ENCODE measurements around the gene CLN6. TPM values are rescaled to one million over a fixed set of nuclear protein-coding genes. Genes with fewer than 3 reads are reported as not detected.

Gene CLN6
- total RNA-seq, 1 donor from 2014 or later, result 18.0 TPM

DNA sequence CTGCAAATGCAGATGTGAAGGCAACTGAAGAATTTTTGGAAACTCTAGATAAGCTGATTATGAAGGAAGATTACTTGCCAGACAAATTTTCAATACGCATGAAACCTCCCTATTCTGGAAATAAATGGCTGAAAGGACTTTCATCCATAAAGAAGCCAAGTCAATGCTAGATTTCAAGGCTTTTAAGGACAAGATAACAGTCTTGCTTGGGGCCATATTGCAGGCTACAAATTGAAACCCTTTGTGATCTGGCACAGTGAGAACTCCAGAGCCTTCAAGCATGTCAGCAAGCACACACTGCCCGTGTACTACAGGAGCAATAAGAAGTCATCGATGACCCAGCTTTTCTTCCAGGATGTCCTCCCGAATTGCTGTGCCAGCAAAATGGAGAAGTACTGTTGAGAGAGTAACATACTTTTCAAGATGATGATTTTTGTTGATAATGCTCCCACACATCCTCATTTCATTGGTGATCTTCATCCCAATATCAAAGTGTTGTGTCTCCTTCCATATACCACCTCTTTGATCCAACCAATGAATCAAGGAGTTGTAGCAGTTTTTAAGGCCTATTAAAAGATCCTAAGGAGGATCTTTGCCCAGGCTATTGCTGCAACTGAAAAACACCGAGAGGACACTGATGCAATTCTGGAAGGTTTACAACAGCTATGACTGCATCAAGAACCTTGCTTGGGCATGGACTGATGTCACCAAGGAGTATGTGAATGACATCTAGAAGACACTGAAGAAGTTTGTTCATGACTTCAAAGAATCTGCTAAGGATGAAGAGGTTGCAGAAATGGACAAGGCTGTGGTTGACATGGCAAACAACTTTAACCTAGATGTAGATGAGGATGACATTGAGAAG, 44.7 kb downstream of the CLN6 start:
- H3K4me1 Mint-ChIP-seq (ENCODE audit: low read depth), result peaks cover 40% of the 10 kb centered on the region
- DNase-seq (ENCODE audit: low spot score), result no peak
- no peak overlapping the region for H3K27ac Mint-ChIP-seq (ENCODE audit: unreplicated experiment)
- H3K36me3 Mint-ChIP-seq (ENCODE audit: low read depth), result peaks cover 26% of the 10 kb centered on the region
- no peak overlapping the region for H3K4me3 Mint-ChIP-seq (ENCODE audit: unreplicated experiment)
- TF ChIP-seq, protein P1, sequence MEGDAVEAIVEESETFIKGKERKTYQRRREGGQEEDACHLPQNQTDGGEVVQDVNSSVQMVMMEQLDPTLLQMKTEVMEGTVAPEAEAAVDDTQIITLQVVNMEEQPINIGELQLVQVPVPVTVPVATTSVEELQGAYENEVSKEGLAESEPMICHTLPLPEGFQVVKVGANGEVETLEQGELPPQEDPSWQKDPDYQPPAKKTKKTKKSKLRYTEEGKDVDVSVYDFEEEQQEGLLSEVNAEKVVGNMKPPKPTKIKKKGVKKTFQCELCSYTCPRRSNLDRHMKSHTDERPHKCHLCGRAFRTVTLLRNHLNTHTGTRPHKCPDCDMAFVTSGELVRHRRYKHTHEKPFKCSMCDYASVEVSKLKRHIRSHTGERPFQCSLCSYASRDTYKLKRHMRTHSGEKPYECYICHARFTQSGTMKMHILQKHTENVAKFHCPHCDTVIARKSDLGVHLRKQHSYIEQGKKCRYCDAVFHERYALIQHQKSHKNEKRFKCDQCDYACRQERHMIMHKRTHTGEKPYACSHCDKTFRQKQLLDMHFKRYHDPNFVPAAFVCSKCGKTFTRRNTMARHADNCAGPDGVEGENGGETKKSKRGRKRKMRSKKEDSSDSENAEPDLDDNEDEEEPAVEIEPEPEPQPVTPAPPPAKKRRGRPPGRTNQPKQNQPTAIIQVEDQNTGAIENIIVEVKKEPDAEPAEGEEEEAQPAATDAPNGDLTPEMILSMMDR (IDR thresholded peaks at IDR 0.05), result no peak
- no peaks in the 10 kb centered on the region for H3K27me3 Mint-ChIP-seq (ENCODE audit: low read depth)
- no peaks in the 10 kb centered on the region for H3K9me3 Mint-ChIP-seq (ENCODE audit: low read depth)

DNA sequence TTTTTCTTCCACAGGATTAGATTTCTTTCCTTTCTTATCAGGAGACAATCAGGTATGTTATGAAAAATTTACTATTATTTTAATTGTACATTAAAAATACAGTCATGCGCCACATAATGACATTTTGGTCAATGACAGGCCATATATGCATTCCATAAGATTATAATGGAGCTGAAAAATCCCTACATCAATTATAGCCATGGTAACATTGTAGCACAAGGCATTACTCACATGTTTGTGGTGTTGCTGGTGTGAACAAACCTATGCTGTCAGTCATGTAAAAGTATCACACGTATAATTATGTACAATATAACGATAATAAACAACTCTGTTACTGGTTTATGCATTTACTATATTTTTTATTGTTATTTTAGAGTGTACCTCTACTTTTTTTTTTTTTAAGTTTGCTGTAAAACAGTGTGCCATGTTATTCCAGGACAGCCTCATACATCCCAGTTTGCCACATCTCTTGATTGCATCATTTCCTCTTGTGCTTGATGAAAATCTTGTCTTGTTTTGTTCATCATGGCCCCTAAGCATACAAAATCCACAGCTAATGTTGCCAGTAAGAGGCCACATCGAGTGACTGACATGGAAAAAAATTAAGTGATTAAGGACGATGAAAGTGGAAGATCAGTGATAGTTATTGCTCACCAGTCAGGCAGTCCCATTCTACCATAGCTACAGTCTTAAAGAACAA, 45.8 kb downstream of the CLN6 start:
- H3K27ac Mint-ChIP-seq (ENCODE audit: unreplicated experiment), result peak overlapping the region; percentile 60
- H3K4me3 Mint-ChIP-seq (ENCODE audit: unreplicated experiment), result no peak overlapping the region
- DNase-seq (ENCODE audit: low spot score), result no peak
- H3K9me3 Mint-ChIP-seq (ENCODE audit: low read depth), result no peaks in the 10 kb centered on the region
- H3K4me1 Mint-ChIP-seq (ENCODE audit: low read depth), result peaks cover 39% of the 10 kb centered on the region
- peaks cover 23% of the 10 kb centered on the region for H3K36me3 Mint-ChIP-seq (ENCODE audit: low read depth)
- TF ChIP-seq, protein P1 (IDR thresholded peaks at IDR 0.05), result no peak
- no peaks in the 10 kb centered on the region for H3K27me3 Mint-ChIP-seq (ENCODE audit: low read depth)

DNA sequence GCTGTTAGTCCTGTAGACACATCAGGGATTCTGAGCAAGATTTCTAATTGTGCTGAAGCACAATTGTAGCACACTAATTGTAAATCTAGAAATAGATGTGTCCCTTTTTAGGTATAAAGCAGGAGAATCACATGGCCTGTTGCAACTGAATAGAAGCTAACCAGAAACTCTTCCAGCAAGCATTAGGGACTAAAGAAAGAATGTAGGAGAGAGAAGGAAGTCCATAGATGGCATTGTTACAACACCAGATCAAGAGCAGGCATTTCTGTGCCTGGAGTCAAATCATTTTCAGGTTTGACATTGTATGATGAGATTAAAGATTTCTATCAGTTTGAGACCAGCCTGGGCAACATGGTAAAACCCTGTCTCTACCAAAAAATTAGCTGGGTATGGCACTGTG, 51.8 kb downstream of the CLN6 start:
- H3K4me1 Mint-ChIP-seq (ENCODE audit: low read depth), result peaks cover 17% of the 10 kb centered on the region
- H3K36me3 Mint-ChIP-seq (ENCODE audit: low read depth), result peaks cover 18% of the 10 kb centered on the region
- H3K27ac Mint-ChIP-seq (ENCODE audit: unreplicated experiment), result peak overlapping the region; percentile 18
- no peak for DNase-seq (ENCODE audit: low spot score)
- TF ChIP-seq, protein P1 (IDR thresholded peaks at IDR 0.05), result no peak
- no peaks in the 10 kb centered on the region for H3K27me3 Mint-ChIP-seq (ENCODE audit: low read depth)
- H3K4me3 Mint-ChIP-seq (ENCODE audit: unreplicated experiment), result no peak overlapping the region
- no peaks in the 10 kb centered on the region for H3K9me3 Mint-ChIP-seq (ENCODE audit: low read depth)

DNA sequence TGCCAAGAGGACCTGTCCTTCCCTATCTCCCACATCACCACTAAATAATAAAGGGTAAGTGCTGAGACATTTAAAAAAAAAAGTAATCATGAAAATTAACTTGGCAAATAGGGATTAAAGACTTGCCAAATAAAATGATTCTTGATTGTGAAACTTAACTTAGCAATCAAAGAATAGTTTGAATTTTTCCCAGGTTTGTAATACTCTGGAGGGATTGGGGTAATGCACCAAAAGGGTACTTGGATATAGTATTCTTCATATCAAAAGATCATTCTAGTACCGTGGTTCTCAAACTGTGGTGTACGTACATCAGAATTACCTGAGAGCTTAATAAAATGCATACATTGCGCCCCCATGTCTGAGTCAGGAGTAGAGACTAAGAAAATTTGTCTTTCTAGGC, 52.9 kb downstream of the CLN6 start:
- Mint-ChIP-seq H3K4me3 (ENCODE audit: unreplicated experiment) (no peak overlapping the region), H3K9me3 (ENCODE audit: low read depth) (no peaks in the 10 kb centered on the region), H3K4me1 (ENCODE audit: low read depth) (peaks cover 17% of the 10 kb centered on the region), H3K36me3 (ENCODE audit: low read depth) (peaks cover 19% of the 10 kb centered on the region), H3K27me3 (ENCODE audit: low read depth) (no peaks in the 10 kb centered on the region), H3K27ac (ENCODE audit: unreplicated experiment) (no peak overlapping the region)
- TF ChIP-seq, protein P1 (IDR thresholded peaks at IDR 0.05), result no peak
- DNase-seq (ENCODE audit: low spot score), result no peak

DNA sequence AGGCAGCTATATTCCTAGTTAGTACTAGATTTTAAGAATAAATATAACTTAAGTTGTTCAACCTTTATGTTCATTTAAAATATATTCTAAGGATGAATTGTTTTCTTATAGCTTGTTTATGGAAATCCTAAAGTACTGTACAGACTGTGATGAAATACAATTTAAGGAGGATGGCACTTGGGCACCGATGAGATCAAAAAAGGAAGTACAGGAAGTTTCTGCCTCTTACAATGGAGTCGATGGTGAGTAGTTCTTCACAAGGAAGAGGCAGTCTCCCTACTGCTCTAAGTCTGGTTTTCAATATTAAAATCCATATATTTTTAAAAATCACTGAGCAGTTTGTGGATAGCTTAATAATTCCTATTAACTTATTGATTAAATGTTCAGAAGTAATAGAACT, 54.0 kb downstream of the CLN6 start:
- no peak overlapping the region for H3K27ac Mint-ChIP-seq (ENCODE audit: unreplicated experiment)
- H3K36me3 Mint-ChIP-seq (ENCODE audit: low read depth), result peaks cover 13% of the 10 kb centered on the region
- H3K4me3 Mint-ChIP-seq (ENCODE audit: unreplicated experiment), result no peak overlapping the region
- DNase-seq (ENCODE audit: low spot score), result no peak
- TF ChIP-seq, protein P1 (IDR thresholded peaks at IDR 0.05), result no peak
- H3K27me3 Mint-ChIP-seq (ENCODE audit: low read depth), result no peaks in the 10 kb centered on the region
- H3K4me1 Mint-ChIP-seq (ENCODE audit: low read depth), result peaks cover 17% of the 10 kb centered on the region
- no peaks in the 10 kb centered on the region for H3K9me3 Mint-ChIP-seq (ENCODE audit: low read depth)

Measured in chondrocyte (in vitro differentiated cells).